GM21737 (cell line): ENCODE data around the gene RSPH1.

Experiments used
- ATAC-seq: cut with Tn5 transposase; IDR thresholded peaks from one replicate; pipeline ENCODE4 v1.9.1; 2021; ENCODE audit warnings: mild to moderate bottlenecking, moderate library complexity; ENCODE audit not compliant: unreplicated experiment

Gene RSPH1

GRCh38 chr21:42433946-42434551 is 62.0 kb downstream of the RSPH1 start:
- no peak for ATAC-seq

DNA sequence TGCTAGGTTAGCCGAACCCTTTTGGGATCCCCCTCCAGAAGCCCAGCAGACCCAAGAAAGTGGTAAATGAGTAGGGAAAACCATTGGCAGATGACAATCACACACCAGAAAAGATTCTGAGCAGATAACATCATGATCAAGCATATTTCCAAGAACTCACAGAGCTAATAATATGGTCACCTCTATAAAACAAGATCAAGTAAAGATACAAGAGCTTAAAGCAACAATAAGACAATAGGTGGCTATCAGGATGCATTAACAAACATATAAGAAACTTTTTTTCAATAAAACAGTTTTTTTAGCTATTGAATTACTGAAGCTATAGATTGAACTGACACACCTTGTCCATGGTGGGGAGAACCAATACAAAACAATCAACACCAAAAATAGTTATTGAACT is 63.3 kb downstream of the RSPH1 start:
- ATAC-seq, result no peak

- no peak for ATAC-seq
Observed at GRCh38 chr21:42431196-42431595, 64.8 kb downstream of the RSPH1 start.

DNA sequence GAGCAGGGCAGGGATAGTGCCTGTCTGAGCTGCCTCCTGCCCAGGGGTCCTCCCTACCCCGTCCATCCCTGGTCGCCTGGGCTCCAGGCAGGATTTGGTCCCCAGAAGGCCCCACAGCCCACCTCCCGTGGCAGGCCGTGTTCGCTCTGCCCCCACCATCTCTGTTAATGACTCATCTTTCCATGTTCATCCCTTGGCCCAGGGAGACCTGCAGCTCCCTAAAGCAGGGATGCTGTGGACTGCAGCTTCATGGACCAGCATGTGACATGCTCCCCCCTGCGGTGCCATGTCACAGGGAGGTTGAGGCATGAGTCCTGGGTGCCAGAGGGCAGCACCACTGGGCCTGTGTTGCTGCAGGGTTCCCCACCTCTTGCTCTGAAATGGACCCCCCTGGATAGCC is 65.5 kb downstream of the RSPH1 start:
- no peak for ATAC-seq

DNA sequence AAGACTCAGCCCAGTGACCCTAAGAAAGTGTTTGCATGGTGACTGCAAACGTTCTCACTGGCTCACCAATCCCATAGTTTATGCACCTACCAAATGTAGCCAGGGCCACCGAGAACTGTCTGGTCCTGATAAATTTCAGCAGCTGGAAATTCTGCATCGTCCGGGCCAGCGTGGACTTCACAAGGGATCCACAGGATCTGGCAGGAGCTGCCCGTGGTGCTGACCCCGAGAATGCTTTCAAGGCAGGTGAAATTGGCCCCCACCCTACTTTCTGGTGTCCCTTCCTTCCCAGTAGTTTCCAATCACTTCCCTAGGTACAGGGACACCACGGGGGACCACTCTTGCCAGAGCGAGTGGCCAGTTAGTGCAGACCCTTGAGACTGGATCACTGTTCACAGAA is 66.2 kb downstream of the RSPH1 start:
- ATAC-seq, result no peak

DNA sequence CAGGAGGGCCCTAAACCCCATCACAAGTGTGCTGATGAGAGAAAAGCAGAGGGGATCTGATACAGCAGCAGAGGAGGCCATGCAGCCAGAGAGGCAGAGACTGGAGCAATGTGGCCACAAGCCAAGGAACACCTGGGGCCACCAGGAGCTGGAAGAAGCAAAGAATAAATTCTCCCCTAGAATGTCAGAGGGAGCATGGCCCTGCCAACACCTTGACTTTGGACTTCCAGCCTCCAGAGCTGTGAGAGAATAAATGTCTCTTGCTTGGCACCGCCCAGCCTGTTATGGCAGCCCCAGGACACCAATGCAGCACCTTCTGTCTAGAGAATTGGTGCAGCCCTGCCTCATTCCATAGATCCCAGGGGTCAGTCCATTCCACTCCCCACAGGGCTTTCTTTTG is 67.0 kb downstream of the RSPH1 start:
- ATAC-seq, result no peak

- no peak for ATAC-seq
Observed at GRCh38 chr21:42427809-42428419, 68.1 kb downstream of the RSPH1 start.

GRCh38 chr21:42426876-42427480 is 69.0 kb downstream of the RSPH1 start:
- ATAC-seq, result no peak

DNA sequence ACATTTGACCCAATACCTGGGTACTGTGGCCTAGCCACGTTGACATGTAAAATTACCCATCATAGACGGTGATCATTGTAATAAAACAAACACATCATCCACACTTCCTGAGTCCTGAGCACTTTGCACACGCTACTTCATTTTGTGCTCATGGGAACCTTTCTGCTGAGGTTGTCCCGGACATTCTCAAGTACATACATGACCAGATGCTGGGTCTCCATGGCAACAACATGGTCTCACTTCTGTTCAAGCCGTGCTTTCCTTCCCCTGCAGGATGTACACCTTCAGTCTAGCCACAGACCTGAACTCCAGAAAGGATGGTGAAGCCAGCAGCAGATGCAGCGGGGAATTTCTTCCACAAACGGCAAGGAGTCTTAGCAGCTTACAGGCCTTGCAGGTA is 69.6 kb downstream of the RSPH1 start:
- ATAC-seq, result no peak

DNA sequence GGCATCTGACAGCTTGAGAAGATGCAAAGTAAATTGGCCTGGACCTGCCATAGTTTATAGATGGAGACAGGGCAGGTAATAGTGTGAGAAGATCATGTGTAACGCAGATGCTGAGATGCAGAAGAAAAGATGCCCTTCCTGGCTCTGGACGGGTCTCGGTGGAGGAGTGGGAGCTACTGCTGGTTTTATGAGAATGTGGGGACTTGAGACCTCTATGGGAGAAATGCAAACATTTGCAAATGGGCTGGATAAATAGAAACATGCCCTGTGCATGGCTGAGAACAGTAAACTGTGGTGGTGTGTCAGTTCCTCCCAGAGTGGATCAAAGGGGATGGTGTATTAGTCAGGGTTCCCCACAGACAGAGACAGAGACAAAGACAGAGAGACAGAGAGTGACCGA is 70.4 kb downstream of the RSPH1 start:
- ATAC-seq, result peak; percentile 3

GRCh38 chr21:42424914-42425541 is 71.0 kb downstream of the RSPH1 start:
- ATAC-seq, result peak; percentile 31

DNA sequence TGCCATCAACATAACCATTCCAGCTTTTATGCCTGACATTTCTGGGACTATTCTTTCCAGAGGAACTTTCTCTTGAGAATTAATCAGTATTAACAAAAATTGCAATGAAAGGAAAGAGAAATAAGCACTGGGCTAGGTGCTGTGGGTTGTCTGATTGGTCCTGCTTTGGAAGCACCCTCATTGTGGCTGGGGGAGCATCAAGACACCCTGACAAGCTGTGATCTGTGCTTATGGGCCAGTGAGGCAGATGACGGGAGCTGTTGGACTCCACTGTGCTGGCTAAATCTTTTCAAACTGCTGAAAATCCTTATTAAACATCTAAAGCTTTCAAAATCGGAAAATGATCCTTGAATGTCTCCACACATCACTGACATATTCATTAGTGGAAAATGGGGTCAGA is 72.3 kb downstream of the RSPH1 start:
- peak; percentile 6 for ATAC-seq

GRCh38 chr21:42423197-42423675 is 72.8 kb downstream of the RSPH1 start:
- peak; percentile 48 for ATAC-seq
